NCI-H187 treated with DMSO at 0.1 percent for 48 hours (cell line): ENCODE measurements around the gene LONP2.

Experiments used
- DNase-seq: peaks from one replicate; lab custom pipeline; 2025; lab: John Stamatoyannopoulos, UW

Gene LONP2

GRCh38 chr16:48244080-48244862 is at the start of gene LONP2:
TSS of gene LONP2 (plus strand) at chr16:48244300. CDS start at chr16:48244389, 89 bp downstream.
- DNase-seq, result peak; percentile 0

- no peak for DNase-seq
These were observed 49.1 kb upstream of the LONP2 start for GRCh38 chr16:48194828-48195556.

GRCh38 chr16:48197294-48197693 is 46.8 kb upstream of the LONP2 start:
- DNase-seq, result peak; percentile 57

- DNase-seq, result no peak
These were observed 42.4 kb upstream of the LONP2 start for GRCh38 chr16:48201515-48202201.

- DNase-seq, result no peak
These were observed 39.9 kb upstream of the LONP2 start for GRCh38 chr16:48203974-48204824.

GRCh38 chr16:48204825-48205151 is 39.3 kb upstream of the LONP2 start:
- DNase-seq, result no peak

GRCh38 chr16:48206594-48207242 is 37.4 kb upstream of the LONP2 start:
- no peak for DNase-seq

- DNase-seq, result no peak
These were observed 33.4 kb upstream of the LONP2 start for GRCh38 chr16:48210747-48211146.

- DNase-seq, result no peak
These were observed 32.1 kb upstream of the LONP2 start for GRCh38 chr16:48212033-48212432.

GRCh38 chr16:48215738-48216137 is 28.4 kb upstream of the LONP2 start:
- DNase-seq, result no peak

- DNase-seq, result no peak
These were observed 26.4 kb upstream of the LONP2 start for GRCh38 chr16:48217708-48218107.

- no peak for DNase-seq
These were observed 25.6 kb upstream of the LONP2 start for GRCh38 chr16:48218473-48218872.

- DNase-seq, result no peak
These were observed 23.2 kb upstream of the LONP2 start for GRCh38 chr16:48220891-48221290.

- no peak for DNase-seq
These were observed 20.6 kb upstream of the LONP2 start for GRCh38 chr16:48223490-48223889.

- no peak for DNase-seq
These were observed 18.6 kb upstream of the LONP2 start for GRCh38 chr16:48225456-48225855.

GRCh38 chr16:48231727-48232492 is 12.2 kb upstream of the LONP2 start:
- no peak for DNase-seq

- DNase-seq, result no peak
These were observed 11.5 kb upstream of the LONP2 start for GRCh38 chr16:48232493-48233040.

- no peak for DNase-seq
These were observed 9.5 kb upstream of the LONP2 start for GRCh38 chr16:48234630-48235029.

GRCh38 chr16:48235058-48235555 is 9.0 kb upstream of the LONP2 start:
- no peak for DNase-seq

- DNase-seq, result no peak
These were observed 8.5 kb upstream of the LONP2 start for GRCh38 chr16:48235556-48236136.
